DND-41 (cell line): ENCODE data around the gene PRTFDC1.
"Not testable (repeated sequence)": the region's sequence is repeated elsewhere in the genome, so short reads cannot be mapped to it uniquely, and the experiment has no call there.

Source experiments
- ATAC-seq: fragments of 200-7000 bp; cut with Tn5 transposase; 3 replicates; pipeline ENCODE4 v1.9.1; 2021; ENCODE audit warnings: low read depth; ENCODE audit not compliant: insufficient read depth
- DNase-seq: peaks from one replicate; pipeline ENCODE4 v3.0.0-alpha.2; 2020
- H2AFZ ChIP-seq: 2 replicates; pipeline ENCODE4 v1.6.0; 2012; ENCODE audit warnings: low read depth, low read length
- H3K27ac ChIP-seq: 2 replicates; pipeline ENCODE4 v1.5.1; 2012; ENCODE audit warnings: low read length, inconsistent platforms
- H3K27me3 ChIP-seq: fragments of 200-600 bp; sonication (generic); 2 replicates; pipeline ENCODE4 v1.6.0; 2012; ENCODE audit warnings: low read length, mild to moderate bottlenecking, inconsistent platforms; ENCODE audit not compliant: insufficient read depth, poor library complexity
- H3K36me3 ChIP-seq: 2 replicates; pipeline ENCODE4 v1.5.1; 2012; ENCODE audit warnings: low read length, inconsistent platforms; ENCODE audit not compliant: insufficient read depth
- H3K4me1 ChIP-seq: 2 replicates; pipeline ENCODE4 v1.5.1; 2012; ENCODE audit warnings: mild to moderate bottlenecking, low read length; ENCODE audit not compliant: insufficient read depth
- H3K4me2 ChIP-seq: 2 replicates; pipeline ENCODE4 v1.6.0; 2012; ENCODE audit warnings: mild to moderate bottlenecking, moderate library complexity, low read length, inconsistent platforms; ENCODE audit not compliant: insufficient read depth
- H3K4me3 ChIP-seq, 2 experiments: fragments of 200-600 bp in 1 of 2; shearing (Covaris generic) in 1 of 2; 2 replicates each; pipeline ENCODE4 v1.5.1; 2012 to 2016; ENCODE audit warnings: inconsistent platforms in 2 of 2, low read length in 2 of 2, mild to moderate bottlenecking in 2 of 2, low read depth in 1 of 2, moderate library complexity in 1 of 2
- H3K79me2 ChIP-seq: 2 replicates; pipeline ENCODE4 v1.6.0; 2012; ENCODE audit warnings: low read length, inconsistent platforms; ENCODE audit not compliant: insufficient read depth
- H3K9ac ChIP-seq: 2 replicates; pipeline ENCODE4 v1.6.0; 2012; ENCODE audit warnings: low read depth, mild to moderate bottlenecking, inconsistent platforms, low read length, moderate library complexity
- H3K9me3 ChIP-seq: 2 replicates; pipeline ENCODE4 v1.5.1; 2012; ENCODE audit warnings: low read length, moderate library complexity, mild to moderate bottlenecking, inconsistent platforms; ENCODE audit not compliant: insufficient read depth, severe bottlenecking
- H4K20me1 ChIP-seq: 2 replicates; pipeline ENCODE4 v1.6.0; 2012; ENCODE audit warnings: low read length; ENCODE audit not compliant: insufficient read depth
- CTCF ChIP-seq: IDR thresholded peaks from 2 replicates; pipeline ENCODE4 v1.5.1; 2012; ENCODE audit warnings: borderline replicate concordance, low read length, moderate library complexity, mild to moderate bottlenecking; ENCODE audit not compliant: poor library complexity, severe bottlenecking; ENCODE audit errors: extremely low read depth
- EZH2 ChIP-seq: IDR thresholded peaks from 3 replicates; pipeline ENCODE4 v1.6.1; 2012; ENCODE audit warnings: borderline replicate concordance, low read depth, mild to moderate bottlenecking, moderate library complexity, low read length, inconsistent platforms; ENCODE audit not compliant: severe bottlenecking

PRTFDC1 gene

GRCh38 chr10:24841530-24841929 lies 110.9 kb downstream of the PRTFDC1 start:
- Histone ChIP-seq H3K9ac (no peak overlapping the region), H3K36me3 (no peaks in the 10 kb centered on the region), H3K4me1 (peaks cover 5% of the 10 kb centered on the region), H3K27me3 (no peaks in the 10 kb centered on the region), H3K4me3 (no peak overlapping the region), H3K9me3 (no peaks in the 10 kb centered on the region), H2AFZ (no peak overlapping the region), H3K27ac (no peak overlapping the region), H3K79me2 (no peaks in the 10 kb centered on the region), H3K4me2 (no peak overlapping the region), H4K20me1 (no peaks in the 10 kb centered on the region)
- no peak for TF ChIP-seq EZH2
- TF ChIP-seq CTCF: no peak
- no peak for DNase-seq
- no peak for ATAC-seq

GRCh38 chr10:24840784-24841183 lies 111.6 kb downstream of the PRTFDC1 start:
- ATAC-seq: no peak
- H2AFZ ChIP-seq: no peak overlapping the region

GRCh38 chr10:24837781-24838180 lies 114.6 kb downstream of the PRTFDC1 start:
- not testable (repeated sequence) for H3K79me2 ChIP-seq, ATAC-seq, DNase-seq, H3K4me3 ChIP-seq, H3K27ac ChIP-seq, H3K9ac ChIP-seq, H3K36me3 ChIP-seq, H4K20me1 ChIP-seq, H2AFZ ChIP-seq, H3K4me1 ChIP-seq, H3K9me3 ChIP-seq, H3K27me3 ChIP-seq, H3K4me2 ChIP-seq

More at GRCh38 chr10:24840784-24841183, 111.6 kb downstream of the PRTFDC1 start:
- no peaks in the 10 kb centered on the region for H3K9me3 ChIP-seq
- H4K20me1 ChIP-seq: no peaks in the 10 kb centered on the region
- no peak for DNase-seq
- no peak overlapping the region for H3K4me3 ChIP-seq
- H3K4me1 ChIP-seq: peaks cover 5% of the 10 kb centered on the region
- H3K36me3 ChIP-seq: no peaks in the 10 kb centered on the region
- H3K79me2 ChIP-seq: no peaks in the 10 kb centered on the region
- H3K9ac ChIP-seq: no peak overlapping the region
- no peak for TF ChIP-seq CTCF
- TF ChIP-seq EZH2: no peak
- H3K4me2 ChIP-seq: no peak overlapping the region
- no peaks in the 10 kb centered on the region for H3K27me3 ChIP-seq
- no peak overlapping the region for H3K27ac ChIP-seq

- Histone ChIP-seq H3K27me3 (no peaks in the 10 kb centered on the region), H3K9ac (no peak overlapping the region), H3K9me3 (no peaks in the 10 kb centered on the region), H3K36me3 (no peaks in the 10 kb centered on the region), H3K79me2 (no peaks in the 10 kb centered on the region), H3K4me3 (no peak overlapping the region), H3K27ac (0 out of 2 replicates have a peak overlapping the region, but pooled peaks have one; percentile 26), H3K4me1 (no peaks in the 10 kb centered on the region), H2AFZ (no peak overlapping the region), H4K20me1 (no peaks in the 10 kb centered on the region), H3K4me2 (no peak overlapping the region)
- no peak for DNase-seq
- peak; percentile 40; the same call in 2 of the 3 replicates for ATAC-seq
- no peak for TF ChIP-seq EZH2
- no peak for TF ChIP-seq CTCF
Observed at GRCh38 chr10:24834869-24835268, 117.5 kb downstream of the PRTFDC1 start.
